Body of pancreas (tissue), 4 donors: ENCODE data around the gene FAM163A.

Experiments
- POLR2A ChIP-seq, 3 donors: fragments of 450-650 bp; IDR thresholded peaks; one replicate each; pipeline ENCODE4 v1.6.1; 2016; ENCODE audit warnings: antibody characterized with exemption in 3 of 3, mild to moderate bottlenecking in 2 of 3
- TF ChIP-seq, protein P1 (sequence below), 7 experiments: fragments of 450-650 bp in 4 of 7; fragments of 200-600 bp in 3 of 7; sonication (generic) in 3 of 7; IDR thresholded peaks; one replicate each; pipeline ENCODE4 v1.5.1; 2016 to 2019; ENCODE audit warnings: antibody characterized with exemption in 7 of 7

DNA sequence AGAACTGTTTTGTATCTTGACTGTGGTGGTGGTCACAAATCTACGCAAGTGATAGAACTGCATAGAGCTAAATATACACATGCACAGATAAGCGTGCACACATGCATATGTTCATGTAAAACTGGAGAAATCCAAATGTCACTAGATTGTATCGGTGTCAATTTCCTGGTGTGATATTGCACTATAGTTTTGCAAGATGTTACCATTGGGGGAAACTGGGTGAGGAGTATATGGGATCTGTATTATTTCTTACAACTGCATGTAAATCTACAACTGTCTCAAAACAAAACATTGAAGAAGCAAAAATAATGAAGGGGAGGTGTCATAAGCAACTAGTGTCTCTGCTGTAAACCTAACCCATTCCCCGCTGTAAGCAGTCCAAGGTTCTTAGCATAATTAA is 30.2 kb downstream of the FAM163A start:
- TF ChIP-seq, protein P1, sequence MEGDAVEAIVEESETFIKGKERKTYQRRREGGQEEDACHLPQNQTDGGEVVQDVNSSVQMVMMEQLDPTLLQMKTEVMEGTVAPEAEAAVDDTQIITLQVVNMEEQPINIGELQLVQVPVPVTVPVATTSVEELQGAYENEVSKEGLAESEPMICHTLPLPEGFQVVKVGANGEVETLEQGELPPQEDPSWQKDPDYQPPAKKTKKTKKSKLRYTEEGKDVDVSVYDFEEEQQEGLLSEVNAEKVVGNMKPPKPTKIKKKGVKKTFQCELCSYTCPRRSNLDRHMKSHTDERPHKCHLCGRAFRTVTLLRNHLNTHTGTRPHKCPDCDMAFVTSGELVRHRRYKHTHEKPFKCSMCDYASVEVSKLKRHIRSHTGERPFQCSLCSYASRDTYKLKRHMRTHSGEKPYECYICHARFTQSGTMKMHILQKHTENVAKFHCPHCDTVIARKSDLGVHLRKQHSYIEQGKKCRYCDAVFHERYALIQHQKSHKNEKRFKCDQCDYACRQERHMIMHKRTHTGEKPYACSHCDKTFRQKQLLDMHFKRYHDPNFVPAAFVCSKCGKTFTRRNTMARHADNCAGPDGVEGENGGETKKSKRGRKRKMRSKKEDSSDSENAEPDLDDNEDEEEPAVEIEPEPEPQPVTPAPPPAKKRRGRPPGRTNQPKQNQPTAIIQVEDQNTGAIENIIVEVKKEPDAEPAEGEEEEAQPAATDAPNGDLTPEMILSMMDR (IDR thresholded peaks at IDR 0.05) = no peak
- TF ChIP-seq POLR2A (IDR thresholded peaks at IDR 0.05) = no peak
